Activated CD4-positive, alpha-beta T cell treated with anti-CD3 and anti-CD28 coated beads, Interleukin-2, amount 10 ng/mL, durations not matched to agents 7 days and 5 days (primary cell): ENCODE data around the gene HELZ. TPM values are rescaled to one million over a fixed set of nuclear protein-coding genes. Genes with fewer than 3 reads are reported as not detected.
"Not testable (repeated sequence)": the region's sequence is repeated elsewhere in the genome, so short reads cannot be mapped to it uniquely, and the experiment has no call there.

Experiments
- CTCF ChIA-PET: fragments of 350-600 bp; sonication (Branson Sonifier 250); formaldehyde crosslinking; loops from one replicate; lab custom pipeline; 2021; ENCODE audit warnings: antibody characterized with exemption; lab: Charles Lee
- POLR2A ChIA-PET: fragments of 350-600 bp; sonication (Branson Sonifier 250); formaldehyde crosslinking; loops from one replicate; lab custom pipeline; 2021; ENCODE audit warnings: antibody characterized with exemption; lab: Charles Lee
- DNase-seq: peaks from one replicate; pipeline ENCODE4 v3.0.0-alpha.2; 2020
- H3K27ac Mint-ChIP-seq: one replicate; pipeline ENCODE4 v1.8.0; 2021; ENCODE audit warnings: mild to moderate bottlenecking, moderate library complexity, mixed read lengths
- H3K27me3 Mint-ChIP-seq: one replicate; pipeline ENCODE4 v1.8.0; 2021; ENCODE audit warnings: mixed read lengths
- H3K36me3 Mint-ChIP-seq: one replicate; pipeline ENCODE4 v1.8.0; 2021; ENCODE audit warnings: low read depth, mixed read lengths
- H3K4me1 Mint-ChIP-seq: one replicate; pipeline ENCODE4 v1.8.0; 2021; ENCODE audit warnings: mixed read lengths
- H3K4me3 Mint-ChIP-seq: one replicate; pipeline ENCODE4 v1.8.0; 2021; ENCODE audit warnings: mild to moderate bottlenecking, moderate library complexity, mixed read lengths
- H3K9me3 Mint-ChIP-seq: one replicate; pipeline ENCODE4 v1.8.0; 2021; ENCODE audit warnings: mixed read lengths
- total RNA-seq, 2 experiments: library from RNA; stranded (reverse); gene quantifications; one replicate each; pipeline ENCODE4 v1.2.3, GENCODE V29; 2021

The HELZ gene
- total RNA-seq, 2 experiments from 2014 or later: 76.8 to 77.3 TPM

DNA sequence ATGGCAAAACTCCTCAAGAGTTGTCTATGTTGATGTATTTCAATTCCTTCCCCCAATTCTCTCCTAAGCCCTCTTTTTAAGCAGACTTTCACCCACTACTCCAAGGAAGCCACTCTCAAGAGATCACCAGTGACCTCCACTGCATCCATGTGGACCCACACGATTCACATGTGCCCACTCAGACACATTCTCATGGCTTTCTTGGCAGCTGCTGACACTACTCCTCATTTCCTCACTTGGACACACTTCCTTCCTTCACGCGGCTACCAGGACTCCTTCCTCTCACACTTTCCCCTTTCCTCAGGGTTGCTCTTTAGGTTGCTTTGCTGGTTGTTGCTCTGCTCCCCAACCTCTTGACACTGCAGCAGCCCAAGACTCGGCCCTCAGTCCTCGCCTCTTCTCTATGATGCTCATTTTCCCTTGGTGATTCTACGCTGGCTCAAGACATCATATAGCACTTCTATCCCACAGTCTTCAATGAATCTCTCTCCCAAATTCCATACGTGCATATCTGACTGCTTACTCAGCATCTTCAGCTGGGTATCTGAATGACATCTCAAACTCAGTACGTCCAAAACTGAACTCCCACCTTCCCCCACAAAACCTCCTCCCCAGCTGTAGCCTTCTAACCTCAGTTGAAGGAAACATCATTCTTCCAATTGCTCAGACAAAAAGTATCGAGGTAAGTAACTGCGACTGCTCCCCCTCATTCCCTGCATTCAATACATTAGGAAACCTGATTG, 28.2 kb downstream of the HELZ start:
- Mint-ChIP-seq H3K4me3 (no peak overlapping the region), H3K27me3 (no peaks in the 10 kb centered on the region), H3K4me1 (peaks cover 3% of the 10 kb centered on the region), H3K9me3 (no peaks in the 10 kb centered on the region), H3K27ac (no peak overlapping the region), H3K36me3 (peaks cover 33% of the 10 kb centered on the region)
- no peak for DNase-seq
- POLR2A ChIA-PET: no interaction called here
- CTCF ChIA-PET: interaction anchor here (1.4 to 1.9 kb wide), 3 partner anchors 16 to 23 kb away, joined by 3 to 6 read pairs (median 6); no protein-coding TSS in a partner anchor

GRCh38 chr17:67215991-67216421, 29.0 kb downstream of the HELZ start:
- no peak overlapping the region for H3K4me3 Mint-ChIP-seq
- ChIA-PET CTCF (interaction anchor here (0.7 to 1.9 kb wide), 6 partner anchors 15 to 1255 kb away, joined by 3 to 6 read pairs (median 5); no protein-coding TSS in a partner anchor), POLR2A (no interaction called here)
- peaks cover 35% of the 10 kb centered on the region for H3K36me3 Mint-ChIP-seq
- no peak overlapping the region for H3K27ac Mint-ChIP-seq
- H3K9me3 Mint-ChIP-seq: no peaks in the 10 kb centered on the region
- peaks cover 1% of the 10 kb centered on the region for H3K4me1 Mint-ChIP-seq
- DNase-seq: no peak
- H3K27me3 Mint-ChIP-seq: no peaks in the 10 kb centered on the region

DNA sequence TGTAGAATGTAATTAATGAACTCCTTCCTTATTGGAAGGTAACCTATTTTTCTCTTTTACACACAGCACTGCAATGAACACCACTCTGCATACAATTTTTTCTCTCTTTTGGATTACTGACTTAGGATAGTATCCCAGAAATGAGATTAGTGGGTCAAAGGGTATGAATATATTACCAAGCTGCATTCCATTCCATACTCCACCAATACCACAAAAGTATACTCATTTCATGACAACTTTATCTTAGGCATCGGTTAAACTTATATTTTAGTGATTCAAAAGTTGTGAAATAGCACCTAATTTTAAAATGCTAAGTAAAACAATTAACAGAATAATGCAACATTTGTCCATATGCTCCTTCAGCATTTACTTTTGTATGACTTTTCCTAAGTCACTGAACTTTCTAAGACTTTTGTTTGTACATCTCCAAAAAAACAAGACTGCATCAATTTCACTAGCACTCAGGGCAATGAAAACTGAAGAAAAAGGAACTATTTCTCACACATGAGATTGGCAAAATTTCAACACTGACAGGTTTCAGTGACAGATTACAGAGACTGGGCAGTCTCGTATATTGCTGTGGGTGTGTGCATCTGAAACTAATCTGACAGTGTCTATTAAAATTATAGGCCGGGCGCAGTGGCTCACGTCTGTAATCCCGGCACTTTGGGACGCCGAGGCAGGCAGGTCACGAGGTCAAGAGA, 32.1 kb downstream of the HELZ start:
- Mint-ChIP-seq H3K36me3 (peaks cover 33% of the 10 kb centered on the region), H3K27ac (no peak overlapping the region), H3K4me1 (peaks cover 11% of the 10 kb centered on the region), H3K4me3 (no peak overlapping the region), H3K9me3 (no peaks in the 10 kb centered on the region), H3K27me3 (no peaks in the 10 kb centered on the region)
- CTCF ChIA-PET: no interaction called here
- no peak for DNase-seq
- POLR2A ChIA-PET: no interaction called here

DNA sequence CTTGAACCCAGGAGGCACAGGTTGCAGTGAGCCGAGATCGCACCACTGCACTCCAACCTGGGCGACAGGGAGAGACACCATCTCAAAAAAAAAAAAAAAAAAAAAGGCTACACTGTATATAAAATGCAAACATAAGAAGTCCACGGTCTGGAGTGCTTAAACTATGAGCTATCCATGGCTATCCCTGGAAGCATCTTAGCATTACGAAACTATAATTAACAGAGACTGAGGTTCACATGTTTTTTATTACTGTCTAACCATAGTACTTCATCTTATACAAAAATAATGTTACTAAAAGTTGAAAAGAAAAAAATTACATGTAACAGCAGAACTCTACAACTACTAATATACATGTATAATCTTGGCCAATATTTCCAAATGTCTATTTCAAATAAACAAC, 32.8 kb downstream of the HELZ start:
- Mint-ChIP-seq H3K4me1 (peaks cover 11% of the 10 kb centered on the region), H3K9me3 (no peaks in the 10 kb centered on the region), H3K27ac (no peak overlapping the region), H3K27me3 (no peaks in the 10 kb centered on the region), H3K4me3 (no peak overlapping the region), H3K36me3 (peaks cover 34% of the 10 kb centered on the region)
- DNase-seq: no peak
- POLR2A ChIA-PET: no interaction called here
- CTCF ChIA-PET: no interaction called here

DNA sequence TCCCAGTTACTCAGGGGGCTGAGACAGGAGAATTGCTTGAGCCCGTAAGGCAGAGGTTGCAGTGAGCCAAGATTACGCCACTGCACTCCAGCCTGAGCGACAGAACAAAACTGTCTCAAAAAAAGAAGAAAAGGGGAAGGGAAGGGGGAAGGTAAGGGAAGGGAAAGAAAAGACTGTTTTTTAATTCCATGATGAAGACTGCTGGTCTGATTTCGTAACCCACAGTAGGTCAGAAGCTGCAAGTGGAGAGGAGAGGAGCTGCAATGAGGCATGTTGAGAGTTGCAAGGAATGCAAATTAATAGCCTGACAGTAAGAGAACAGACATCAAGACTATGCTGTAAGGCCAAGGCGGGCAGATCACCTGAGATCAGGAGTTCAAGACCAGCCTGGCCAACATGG, 33.3 kb downstream of the HELZ start:
- H3K9me3 Mint-ChIP-seq: no peaks in the 10 kb centered on the region
- H3K36me3 Mint-ChIP-seq: peaks cover 34% of the 10 kb centered on the region
- no peak overlapping the region for H3K27ac Mint-ChIP-seq
- H3K4me3 Mint-ChIP-seq: no peak overlapping the region
- ChIA-PET POLR2A (no interaction called here), CTCF (no interaction called here)
- H3K27me3 Mint-ChIP-seq: no peaks in the 10 kb centered on the region
- H3K4me1 Mint-ChIP-seq: peaks cover 11% of the 10 kb centered on the region
- DNase-seq: no peak

DNA sequence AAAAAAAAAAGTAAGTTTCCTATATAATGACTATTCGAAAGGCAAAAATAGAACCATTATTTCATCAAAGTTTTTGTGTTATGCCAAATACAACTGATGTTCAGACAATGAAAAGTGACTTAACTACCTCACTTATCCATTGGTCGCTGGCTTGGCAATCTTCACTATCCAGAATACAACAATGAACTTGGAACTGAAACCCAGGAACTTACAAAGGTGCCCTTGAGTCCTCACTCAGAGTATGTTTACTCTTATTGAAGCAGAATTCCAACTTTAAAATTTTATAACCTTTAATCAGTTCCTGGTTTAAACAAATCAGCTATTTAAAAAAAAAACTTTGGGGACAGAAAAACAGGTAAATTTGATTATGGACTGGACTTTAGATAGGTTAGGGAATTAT, 34.1 kb downstream of the HELZ start:
- ChIA-PET CTCF (interaction anchor here (0.6 to 2.4 kb wide), 3 partner anchors 11 to 547 kb away, joined by 3 to 8 read pairs (median 4); no protein-coding TSS in a partner anchor), POLR2A (no interaction called here)
- Mint-ChIP-seq H3K4me3 (no peak overlapping the region), H3K27me3 (no peaks in the 10 kb centered on the region), H3K4me1 (peaks cover 11% of the 10 kb centered on the region), H3K27ac (no peak overlapping the region), H3K36me3 (peaks cover 34% of the 10 kb centered on the region), H3K9me3 (no peaks in the 10 kb centered on the region)
- no peak for DNase-seq

- Mint-ChIP-seq H3K27ac (no peak overlapping the region), H3K4me1 (peaks cover 11% of the 10 kb centered on the region), H3K36me3 (peaks cover 22% of the 10 kb centered on the region), H3K4me3 (no peak overlapping the region), H3K27me3 (no peaks in the 10 kb centered on the region), H3K9me3 (no peaks in the 10 kb centered on the region)
- POLR2A ChIA-PET: no interaction called here
- CTCF ChIA-PET: interaction anchor here (0.6 kb wide), 1 partner anchor 1145 kb away, joined by 3 read pairs; no protein-coding TSS in a partner anchor
- DNase-seq: no peak
Measured at GRCh38 chr17:67208232-67208631, 36.8 kb downstream of the HELZ start.

DNA sequence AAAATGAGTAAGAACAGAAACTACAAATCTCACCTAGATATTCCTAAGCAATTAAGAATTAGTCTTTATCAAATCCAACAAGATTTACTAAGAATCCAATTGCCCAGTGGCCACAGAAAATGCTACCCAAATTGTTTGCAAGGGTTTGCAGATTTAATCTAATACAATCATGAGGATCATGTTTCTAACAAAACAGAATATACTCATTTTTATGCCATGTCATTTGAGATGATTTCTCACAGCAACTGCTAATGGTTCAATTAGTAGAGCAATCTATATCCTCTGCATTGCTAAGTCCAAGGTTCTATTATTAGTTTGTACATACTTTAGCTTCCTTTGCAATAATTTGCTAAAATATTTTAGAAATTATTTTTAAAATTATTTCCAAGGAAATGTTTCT, 41.2 kb downstream of the HELZ start:
- H3K4me3 Mint-ChIP-seq: no peak overlapping the region
- POLR2A ChIA-PET: no interaction called here
- no peaks in the 10 kb centered on the region for H3K27me3 Mint-ChIP-seq
- no peak for DNase-seq
- H3K27ac Mint-ChIP-seq: no peak overlapping the region
- peaks cover 34% of the 10 kb centered on the region for H3K36me3 Mint-ChIP-seq
- H3K4me1 Mint-ChIP-seq: peaks cover 2% of the 10 kb centered on the region
- H3K9me3 Mint-ChIP-seq: no peaks in the 10 kb centered on the region
- CTCF ChIA-PET: interaction anchor here (0.6 kb wide), 1 partner anchor 32 kb away, joined by 3 read pairs; no protein-coding TSS in a partner anchor

DNA sequence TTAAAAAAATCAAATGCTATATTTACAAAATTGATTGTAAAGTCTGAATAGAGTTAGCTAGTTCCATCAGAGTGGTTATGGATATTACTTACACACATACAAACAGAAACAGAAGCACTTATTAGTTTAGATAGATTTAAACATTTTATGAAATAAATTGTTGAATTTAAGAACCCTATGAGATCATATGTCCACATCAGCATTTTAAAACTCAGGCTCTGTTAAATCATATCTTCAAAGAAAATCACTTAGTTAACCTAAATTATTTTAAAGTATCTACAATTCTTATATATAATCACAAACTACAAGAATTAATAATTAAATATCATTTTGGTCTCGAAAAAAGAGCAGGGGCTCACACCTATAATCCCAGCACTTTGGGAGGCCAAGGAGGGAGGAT, 42.5 kb downstream of the HELZ start:
- CTCF ChIA-PET: interaction anchor here (0.5 to 0.6 kb wide), 2 partner anchors 90 to 792 kb away, joined by 3 to 4 read pairs; no protein-coding TSS in a partner anchor
- H3K36me3 Mint-ChIP-seq: peaks cover 34% of the 10 kb centered on the region

DNA sequence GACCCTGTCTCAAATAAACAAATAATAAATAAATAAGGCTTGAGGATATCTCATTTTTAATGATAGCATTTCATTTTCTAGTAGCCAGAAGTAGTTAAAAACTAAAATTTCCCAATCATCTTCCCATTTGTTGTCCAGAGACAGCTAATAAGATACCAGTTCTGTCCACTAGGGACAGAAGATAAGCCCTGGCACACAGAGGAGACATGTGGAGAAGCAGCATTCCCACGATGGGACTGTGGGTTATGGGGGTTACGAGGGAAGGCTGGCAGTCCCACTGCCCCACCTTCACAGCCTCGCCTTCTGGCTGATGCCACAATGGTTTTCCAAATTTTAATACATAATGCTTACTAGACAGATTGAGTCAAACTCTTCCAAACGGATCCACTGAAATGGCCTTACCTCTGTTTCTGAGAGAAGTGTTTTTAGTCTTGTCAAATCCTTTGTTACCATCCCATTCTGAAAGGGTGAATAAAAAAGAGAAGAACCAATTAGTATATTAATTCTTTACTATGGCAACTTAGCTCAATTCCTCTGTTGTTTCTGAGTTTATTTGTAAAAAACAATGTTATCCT, 44.2 kb downstream of the HELZ start:
- ChIA-PET CTCF (interaction anchor here (1.1 to 1.3 kb wide), 2 partner anchors 15 to 51 kb away, joined by 4 to 6 read pairs; no protein-coding TSS in a partner anchor), POLR2A (no interaction called here)
- peaks cover 5% of the 10 kb centered on the region for H3K9me3 Mint-ChIP-seq
- peaks cover 49% of the 10 kb centered on the region for H3K36me3 Mint-ChIP-seq
- H3K27me3 Mint-ChIP-seq: no peaks in the 10 kb centered on the region
- H3K4me3 Mint-ChIP-seq: no peak overlapping the region
- no peak for DNase-seq
- peaks cover 6% of the 10 kb centered on the region for H3K4me1 Mint-ChIP-seq
- H3K27ac Mint-ChIP-seq: no peak overlapping the region

More for the DNA sequence above, 42.5 kb downstream of the HELZ start:
- H3K27ac Mint-ChIP-seq: no peak overlapping the region
- H3K27me3 Mint-ChIP-seq: no peaks in the 10 kb centered on the region
- no peak for DNase-seq
- no peak overlapping the region for H3K4me3 Mint-ChIP-seq
- POLR2A ChIA-PET: no interaction called here
- H3K4me1 Mint-ChIP-seq: peaks cover under 1% of the 10 kb centered on the region
- H3K9me3 Mint-ChIP-seq: peaks cover under 1% of the 10 kb centered on the region

DNA sequence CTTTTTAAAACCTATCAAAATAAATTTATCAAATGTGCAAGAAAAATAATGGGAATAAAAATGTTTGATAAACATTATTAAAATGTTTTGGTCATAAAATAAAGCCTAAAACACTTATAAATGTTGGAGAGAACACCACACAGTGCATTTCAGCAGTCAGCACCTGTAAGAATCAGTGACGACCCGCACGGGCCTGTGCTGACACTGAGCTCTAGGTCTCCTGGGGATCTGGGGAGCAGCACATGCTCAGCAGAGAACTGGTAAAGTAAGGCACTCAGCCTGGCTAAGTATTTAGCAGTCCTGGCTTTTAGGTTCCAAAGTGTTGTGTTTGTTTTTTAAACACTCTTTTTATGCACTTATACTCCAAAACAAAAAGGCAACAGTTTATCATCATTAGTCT, 46.9 kb downstream of the HELZ start:
- Mint-ChIP-seq H3K4me1 (peaks cover 9% of the 10 kb centered on the region), H3K27me3 (no peaks in the 10 kb centered on the region), H3K36me3 (peaks cover 58% of the 10 kb centered on the region), H3K4me3 (no peak overlapping the region), H3K9me3 (peaks cover 5% of the 10 kb centered on the region), H3K27ac (no peak overlapping the region)
- ChIA-PET CTCF (interaction anchor here (0.7 kb wide), 1 partner anchor 35 kb away, joined by 3 read pairs; no protein-coding TSS in a partner anchor), POLR2A (no interaction called here)
- DNase-seq: no peak

DNA sequence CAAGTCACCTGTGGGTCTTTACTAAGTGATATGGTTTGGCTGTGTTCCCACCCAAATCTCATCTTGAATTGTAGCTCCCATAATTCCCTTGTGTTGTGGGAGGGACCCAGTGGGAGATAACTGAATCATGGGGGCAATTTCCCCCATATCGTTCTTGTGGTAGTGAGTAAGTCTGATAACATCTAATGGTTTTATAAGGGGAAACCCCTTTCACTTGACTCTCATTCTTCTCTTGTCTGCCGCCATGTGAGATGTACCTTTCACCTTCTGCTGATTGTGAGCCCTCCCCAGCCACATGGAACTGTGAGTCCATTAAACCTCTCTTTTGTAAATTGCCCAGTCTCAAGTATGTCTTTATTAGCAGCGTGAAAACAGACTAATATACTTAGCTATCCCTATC, 48.0 kb downstream of the HELZ start:
- H3K9me3 Mint-ChIP-seq, H3K27ac Mint-ChIP-seq, POLR2A ChIA-PET, H3K27me3 Mint-ChIP-seq, H3K4me3 Mint-ChIP-seq, CTCF ChIA-PET, DNase-seq: not testable (repeated sequence)
- peaks cover 51% of the 10 kb centered on the region for H3K36me3 Mint-ChIP-seq
- peaks cover 11% of the 10 kb centered on the region for H3K4me1 Mint-ChIP-seq

GRCh38 chr17:67196422-67196821, 48.6 kb downstream of the HELZ start:
- POLR2A ChIA-PET: no interaction called here
- CTCF ChIA-PET: no interaction called here

More at GRCh38 chr17:67196422-67196821, 48.6 kb downstream of the HELZ start:
- H3K4me3 Mint-ChIP-seq: no peak overlapping the region
- H3K27me3 Mint-ChIP-seq: no peaks in the 10 kb centered on the region
- no peak overlapping the region for H3K27ac Mint-ChIP-seq
- peaks cover 51% of the 10 kb centered on the region for H3K36me3 Mint-ChIP-seq
- peaks cover 11% of the 10 kb centered on the region for H3K4me1 Mint-ChIP-seq
- no peak for DNase-seq
- H3K9me3 Mint-ChIP-seq: peaks cover 5% of the 10 kb centered on the region
